ENCODE measurements around the gene EPN1. TPM values are rescaled to one million over a fixed set of nuclear protein-coding genes. Genes with fewer than 3 reads are reported as not detected.
A peak's percentile ranks its signal among the peaks of the same experiment; 100 is the strongest.

EPN1 gene
- total and polyA plus RNA-seq, 2 experiments from 2014 or later: 47.1 to 223 TPM

- ATAC-seq: peak; percentile 57
- H3K27me3 ChIP-seq (ENCODE audit: insufficient read depth): no peaks in the 10 kb centered on the region
- H3K4me1 ChIP-seq (ENCODE audit: insufficient read depth): peaks cover 4% of the 10 kb centered on the region
Observed at GRCh38 chr19:55640577-55641425, 34.2 kb upstream of the EPN1 start, which contains the start of gene ZNF580. Gene ZNF580 (plus strand): TSS chr19:55641002. CDS start chr19:55642509, 1,507 bp downstream.

GRCh38 chr19:55641426-55642152 lies 33.4 kb upstream of the EPN1 start:
- Histone ChIP-seq H3K4me2 (peak overlapping the region; percentile 96), H3K4me3 (peak overlapping the region; percentile 89), H3K27me3 (ENCODE audit: insufficient read depth) (no peaks in the 10 kb centered on the region), H4K20me1 (replicated peaks; ENCODE audit: insufficient read depth) (peaks cover 2% of the 10 kb centered on the region; the same call in 1 of the 2 replicates), H3K79me2 (replicated peaks; ENCODE audit: insufficient read depth) (peaks cover 35% of the 10 kb centered on the region), H3K27ac (ENCODE audit: low read depth) (peak overlapping the region; percentile 84), H3K36me3 (ENCODE audit: insufficient read depth) (no peaks in the 10 kb centered on the region), H3F3A (replicated peaks; ENCODE audit: low read depth) (peaks cover 26% of the 10 kb centered on the region), H3K9me2 (ENCODE audit: insufficient read depth) (0 out of 2 replicates have a peak, but pooled peaks cover 3% of the 10 kb centered on the region), H2AFZ (no peak overlapping the region), H3K4me1 (ENCODE audit: insufficient read depth) (no peaks in the 10 kb centered on the region; the same call in 1 of the 2 replicates)
- Mint-ChIP-seq H3K9me3 (peaks cover 8% of the 10 kb centered on the region), H3K27me3 (ENCODE audit: insufficient read depth, low read depth, poor library complexity) (peaks cover 39% of the 10 kb centered on the region), H3K36me3 (ENCODE audit: low read depth) (peaks cover 45% of the 10 kb centered on the region), H3K27ac (peak overlapping the region; percentile 91), H3K4me1 (peaks cover 17% of the 10 kb centered on the region), H3K4me3 (peak overlapping the region; percentile 84)
- DNase-seq (ENCODE audit: low spot score) (peak; percentile 67), ATAC-seq (peak; percentile 2)
- no peak for TF ChIP-seq EZH2phosphoT487 (IDR thresholded peaks at IDR 0.05; ENCODE audit: unreplicated experiment)
- TF ChIP-seq JUNB (IDR thresholded peaks at IDR 0.05; ENCODE audit: unreplicated experiment): no peak
- no peak for TF ChIP-seq CREB1 (CRISPR knock-in tag; IDR thresholded peaks at IDR 0.05; ENCODE audit: low read depth)
- no peak for TF ChIP-seq ZNF114 (CRISPR knock-in tag; IDR thresholded peaks at IDR 0.05)
- no peak; the same call in 1 of the 2 replicates for TF ChIP-seq POLR2AphosphoS5 (IDR thresholded peaks at IDR 0.05; ENCODE audit: low read depth)
- no peak for TF ChIP-seq ETS1 (IDR thresholded peaks at IDR 0.05)
- no peak for TF ChIP-seq NANOG (IDR thresholded peaks at IDR 0.05; ENCODE audit: borderline replicate concordance)
- no peak for TF ChIP-seq REST (IDR thresholded peaks at IDR 0.05; ENCODE audit: unreplicated experiment)
- no peak for TF ChIP-seq ZNF331 (CRISPR knock-in tag; IDR thresholded peaks at IDR 0.05; ENCODE audit: low read depth)

More at GRCh38 chr19:55640577-55641425, 34.2 kb upstream of the EPN1 start, which contains the start of gene ZNF580:
- Mint-ChIP-seq H3K9me3 (peaks cover 8% of the 10 kb centered on the region), H3K27me3 (ENCODE audit: insufficient read depth, low read depth, poor library complexity) (peaks cover 40% of the 10 kb centered on the region), H3K4me3 (peak within 1 kb of the TSS; percentile 84), H3K4me1 (peaks cover 25% of the 10 kb centered on the region), H3K36me3 (ENCODE audit: low read depth) (peaks cover 39% of the 10 kb centered on the region), H3K27ac (peak within 1 kb of the TSS; percentile 91)
- Histone ChIP-seq H3K4me3 (peak within 1 kb of the TSS; percentile 89), H3K27ac (ENCODE audit: low read depth) (peak within 1 kb of the TSS; percentile 84), H3F3A (replicated peaks; ENCODE audit: low read depth) (peaks cover 25% of the 10 kb centered on the region), H4K20me1 (replicated peaks; ENCODE audit: insufficient read depth) (peaks cover 5% of the 10 kb centered on the region; the same call in 1 of the 2 replicates), H3K79me2 (replicated peaks; ENCODE audit: insufficient read depth) (peaks cover 34% of the 10 kb centered on the region), H3K36me3 (ENCODE audit: insufficient read depth) (no peaks in the 10 kb centered on the region), H3K4me2 (peak within 1 kb of the TSS; percentile 96), H3K9me2 (ENCODE audit: insufficient read depth) (0 out of 2 replicates have a peak, but pooled peaks cover 3% of the 10 kb centered on the region), H2AFZ (peak within 1 kb of the TSS; percentile 66; the same call in 1 of the 2 replicates)
- peak; percentile 75 for DNase-seq (ENCODE audit: low spot score)
- TF ChIP-seq JUNB (IDR thresholded peaks at IDR 0.05; ENCODE audit: unreplicated experiment) (no peak), ZNF331 (CRISPR knock-in tag; IDR thresholded peaks at IDR 0.05; ENCODE audit: low read depth) (no peak), EZH2 (IDR thresholded peaks at IDR 0.05; ENCODE audit: low read depth, unreplicated experiment) (no peak), ZNF114 (CRISPR knock-in tag; IDR thresholded peaks at IDR 0.05) (no peak), STAT1 (IDR thresholded peaks at IDR 0.05; ENCODE audit: unreplicated experiment) (no peak), NANOG (IDR thresholded peaks at IDR 0.05; ENCODE audit: borderline replicate concordance) (no peak)

Data from GM23338 (cell line).